Measurements from ENCODE around the gene RADIL. TPM values are rescaled to one million over a fixed set of nuclear protein-coding genes. Genes with fewer than 3 reads are reported as not detected.

Gene RADIL
- total and polyA plus RNA-seq, 2 of the 13 experiments (the other 11 are each of a cell fraction or from before 2014, with no cell fraction given): 0.05 to 0.09 TPM

DNA sequence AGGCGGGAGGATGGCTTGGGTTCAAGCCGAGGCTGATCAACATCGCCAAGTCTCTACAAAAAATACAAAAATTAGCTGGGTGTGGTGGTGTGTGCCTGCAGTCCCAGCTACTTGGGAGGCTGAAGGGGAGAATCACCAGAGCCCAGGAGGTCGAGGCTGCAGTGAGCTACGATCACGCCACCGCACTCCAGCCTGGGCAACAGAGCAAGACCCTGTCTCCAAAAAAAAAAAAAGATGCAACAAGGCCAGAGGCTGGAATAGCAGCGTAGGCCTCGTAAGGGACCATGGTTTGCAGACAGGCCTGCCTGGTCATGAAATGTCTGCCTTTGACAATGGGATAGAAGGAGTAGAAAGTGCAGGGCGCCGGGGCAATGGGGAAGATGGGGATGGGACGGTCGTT, 41.7 kb downstream of the RADIL start (continued):
- no peak for TF ChIP-seq ZBTB4 (CRISPR knock-in tag; IDR thresholded peaks at IDR 0.05; ENCODE audit: borderline replicate concordance)
- no peak for TF ChIP-seq NFAT5 (CRISPR knock-in tag; IDR thresholded peaks at IDR 0.05)
- TF ChIP-seq ZFY (CRISPR knock-in tag; IDR thresholded peaks at IDR 0.05): peak; percentile 2; the same call in 1 of the 2 replicates
- no peak for TF ChIP-seq U2AF1 (optimal IDR thresholded peaks at IDR 0.05; ENCODE audit: low read depth, low read length)
- TF ChIP-seq AGO1 (IDR thresholded peaks at IDR 0.05; ENCODE audit: low read depth, low read length, poor library complexity, severe bottlenecking): no peak
- TF ChIP-seq PAX8 (CRISPR knock-in tag; IDR thresholded peaks at IDR 0.05; ENCODE audit: borderline replicate concordance): no peak
- TF ChIP-seq ZNF766 (CRISPR knock-in tag; IDR thresholded peaks at IDR 0.05; ENCODE audit: borderline replicate concordance): no peak
- peak; percentile 65 for TF ChIP-seq ZNF121 (CRISPR knock-in tag; IDR thresholded peaks at IDR 0.05)
- TF ChIP-seq MAF1 (CRISPR knock-in tag; IDR thresholded peaks at IDR 0.05; ENCODE audit: borderline replicate concordance): no peak
- TF ChIP-seq ZNF670 (CRISPR knock-in tag; IDR thresholded peaks at IDR 0.05; ENCODE audit: borderline replicate concordance): no peak
- TF ChIP-seq, protein P1, sequence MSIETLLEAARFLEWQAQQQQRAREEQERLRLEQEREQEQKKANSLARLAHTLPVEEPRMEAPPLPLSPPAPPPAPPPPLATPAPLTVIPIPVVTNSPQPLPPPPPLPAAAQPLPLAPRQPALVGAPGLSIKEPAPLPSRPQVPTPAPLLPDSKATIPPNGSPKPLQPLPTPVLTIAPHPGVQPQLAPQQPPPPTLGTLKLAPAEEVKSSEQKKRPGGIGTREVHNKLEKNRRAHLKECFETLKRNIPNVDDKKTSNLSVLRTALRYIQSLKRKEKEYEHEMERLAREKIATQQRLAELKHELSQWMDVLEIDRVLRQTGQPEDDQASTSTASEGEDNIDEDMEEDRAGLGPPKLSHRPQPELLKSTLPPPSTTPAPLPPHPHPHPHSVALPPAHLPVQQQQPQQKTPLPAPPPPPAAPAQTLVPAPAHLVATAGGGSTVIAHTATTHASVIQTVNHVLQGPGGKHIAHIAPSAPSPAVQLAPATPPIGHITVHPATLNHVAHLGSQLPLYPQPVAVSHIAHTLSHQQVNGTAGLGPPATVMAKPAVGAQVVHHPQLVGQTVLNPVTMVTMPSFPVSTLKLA (IDR thresholded peaks at IDR 0.05): no peak
- 0 out of 2 replicates have a peak, but pooled peaks have one; percentile 3 for TF ChIP-seq ZNF350 (CRISPR knock-in tag; IDR thresholded peaks at IDR 0.05; ENCODE audit: borderline replicate concordance, low read depth)
- no peak for TF ChIP-seq TIGD3 (CRISPR knock-in tag; IDR thresholded peaks at IDR 0.05; ENCODE audit: borderline replicate concordance)
- TF ChIP-seq ZNF652 (CRISPR knock-in tag; IDR thresholded peaks at IDR 0.05; ENCODE audit: borderline replicate concordance, low read depth): no peak
- no peak for TF ChIP-seq ESRRA (CRISPR knock-in tag; IDR thresholded peaks at IDR 0.05; ENCODE audit: low read depth)
- TF ChIP-seq ZNF879 (CRISPR knock-in tag; IDR thresholded peaks at IDR 0.05): 0 out of 2 replicates have a peak, but pooled peaks have one; percentile 16
- TF ChIP-seq ZNF34 (CRISPR knock-in tag; IDR thresholded peaks at IDR 0.05; ENCODE audit: borderline replicate concordance): no peak
